Osteoblast (primary cell): ENCODE results near the gene EYS. TPM values are rescaled to one million over a fixed set of nuclear protein-coding genes. Genes with fewer than 3 reads are reported as not detected.
A peak's percentile ranks its signal among the peaks of the same experiment; 100 is the strongest.

Experiments used
- DNase-seq: peaks from one replicate; pipeline ENCODE4 v3.0.0; 2011; ENCODE audit warnings: low spot score, mixed read lengths; ENCODE audit not compliant: insufficient read length; ENCODE audit errors: missing footprints
- H2AFZ ChIP-seq: 2 replicates; pipeline ENCODE4 v1.6.0; 2011; ENCODE audit warnings: mild to moderate bottlenecking, low read length
- H3K27ac ChIP-seq: 2 replicates; pipeline ENCODE4 v1.5.1; 2011; ENCODE audit warnings: mild to moderate bottlenecking, low read depth, low read length, moderate library complexity
- H3K27me3 ChIP-seq: 2 replicates; pipeline ENCODE4 v1.6.0; 2012; ENCODE audit warnings: mild to moderate bottlenecking, control low read depth, inconsistent platforms, low read length, moderate library complexity; ENCODE audit not compliant: insufficient read depth
- H3K36me3 ChIP-seq: 2 replicates; pipeline ENCODE4 v1.5.1; 2011; ENCODE audit warnings: mild to moderate bottlenecking, low read length, control low read depth, moderate library complexity; ENCODE audit not compliant: insufficient read depth
- H3K4me1 ChIP-seq: 2 replicates; pipeline ENCODE4 v1.5.1; 2011; ENCODE audit warnings: mild to moderate bottlenecking, low read length, control low read depth, moderate library complexity; ENCODE audit not compliant: insufficient read depth
- H3K4me2 ChIP-seq: 2 replicates; pipeline ENCODE4 v1.6.0; 2011; ENCODE audit warnings: mild to moderate bottlenecking, low read length; ENCODE audit not compliant: insufficient read depth
- H3K4me3 ChIP-seq: fragments of 200-600 bp; sonication (generic); 3 replicates; pipeline ENCODE4 v1.5.1; 2012; ENCODE audit warnings: mild to moderate bottlenecking, low read length, inconsistent platforms; ENCODE audit not compliant: insufficient read depth
- H3K79me2 ChIP-seq: 2 replicates; pipeline ENCODE4 v1.6.0; 2012; ENCODE audit warnings: mild to moderate bottlenecking, low read length, control low read depth, inconsistent platforms; ENCODE audit not compliant: insufficient read depth
- H3K9me3 ChIP-seq: 2 replicates; pipeline ENCODE4 v1.5.1; 2011; ENCODE audit warnings: low read depth, low read length, control low read depth
- H4K20me1 ChIP-seq: 2 replicates; pipeline ENCODE4 v1.6.0; 2012; ENCODE audit warnings: mild to moderate bottlenecking, low read length, control low read depth; ENCODE audit not compliant: insufficient read depth
- total RNA-seq: library from RNA; depleted of rRNA; stranded (reverse); fragments of >200 nt; gene quantifications from 2 replicates; pipeline ENCODE4 v1.2.3, GENCODE V29; 2012
- TF ChIP-seq, protein P1 (sequence below): IDR thresholded peaks from 2 replicates; pipeline ENCODE4 v1.5.1; 2011; ENCODE audit warnings: mild to moderate bottlenecking, low read depth, low read length, moderate library complexity; ENCODE audit errors: extremely low read depth

The EYS gene
- total RNA-seq, 1 donor, result under 0.01 TPM

DNA sequence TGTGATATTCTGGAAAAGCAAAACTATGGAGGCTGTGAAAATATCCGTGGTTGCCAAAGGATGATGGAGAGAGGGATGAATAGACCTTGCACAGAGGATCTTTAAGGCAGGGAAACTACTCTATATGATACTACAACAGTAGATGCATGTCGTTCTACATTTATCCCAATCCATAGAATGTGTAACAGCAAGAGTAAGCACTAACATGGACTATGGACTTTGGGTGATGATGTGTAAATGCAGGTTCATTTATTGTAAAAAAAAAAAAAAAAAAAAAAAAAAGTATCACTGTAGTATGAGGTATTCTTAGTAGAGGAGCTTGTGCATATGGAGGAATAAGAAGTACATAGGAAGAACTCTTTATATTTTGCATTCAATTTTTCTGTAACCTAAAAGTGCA, 1563.9 kb downstream of the EYS start:
- no peaks in the 10 kb centered on the region for H3K36me3 ChIP-seq
- H3K79me2 ChIP-seq, result no peaks in the 10 kb centered on the region
- H3K4me1 ChIP-seq, result no peaks in the 10 kb centered on the region
- H3K27me3 ChIP-seq, result no peaks in the 10 kb centered on the region
- H3K27ac ChIP-seq, result no peak overlapping the region
- H3K4me3 ChIP-seq, result no peak overlapping the region
- no peak overlapping the region for H2AFZ ChIP-seq
- H3K9me3 ChIP-seq, result peaks cover 2% of the 10 kb centered on the region
- no peaks in the 10 kb centered on the region for H4K20me1 ChIP-seq
- DNase-seq, result no peak
- H3K4me2 ChIP-seq, result no peak overlapping the region
- TF ChIP-seq, protein P1, sequence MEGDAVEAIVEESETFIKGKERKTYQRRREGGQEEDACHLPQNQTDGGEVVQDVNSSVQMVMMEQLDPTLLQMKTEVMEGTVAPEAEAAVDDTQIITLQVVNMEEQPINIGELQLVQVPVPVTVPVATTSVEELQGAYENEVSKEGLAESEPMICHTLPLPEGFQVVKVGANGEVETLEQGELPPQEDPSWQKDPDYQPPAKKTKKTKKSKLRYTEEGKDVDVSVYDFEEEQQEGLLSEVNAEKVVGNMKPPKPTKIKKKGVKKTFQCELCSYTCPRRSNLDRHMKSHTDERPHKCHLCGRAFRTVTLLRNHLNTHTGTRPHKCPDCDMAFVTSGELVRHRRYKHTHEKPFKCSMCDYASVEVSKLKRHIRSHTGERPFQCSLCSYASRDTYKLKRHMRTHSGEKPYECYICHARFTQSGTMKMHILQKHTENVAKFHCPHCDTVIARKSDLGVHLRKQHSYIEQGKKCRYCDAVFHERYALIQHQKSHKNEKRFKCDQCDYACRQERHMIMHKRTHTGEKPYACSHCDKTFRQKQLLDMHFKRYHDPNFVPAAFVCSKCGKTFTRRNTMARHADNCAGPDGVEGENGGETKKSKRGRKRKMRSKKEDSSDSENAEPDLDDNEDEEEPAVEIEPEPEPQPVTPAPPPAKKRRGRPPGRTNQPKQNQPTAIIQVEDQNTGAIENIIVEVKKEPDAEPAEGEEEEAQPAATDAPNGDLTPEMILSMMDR, result no peak

DNA sequence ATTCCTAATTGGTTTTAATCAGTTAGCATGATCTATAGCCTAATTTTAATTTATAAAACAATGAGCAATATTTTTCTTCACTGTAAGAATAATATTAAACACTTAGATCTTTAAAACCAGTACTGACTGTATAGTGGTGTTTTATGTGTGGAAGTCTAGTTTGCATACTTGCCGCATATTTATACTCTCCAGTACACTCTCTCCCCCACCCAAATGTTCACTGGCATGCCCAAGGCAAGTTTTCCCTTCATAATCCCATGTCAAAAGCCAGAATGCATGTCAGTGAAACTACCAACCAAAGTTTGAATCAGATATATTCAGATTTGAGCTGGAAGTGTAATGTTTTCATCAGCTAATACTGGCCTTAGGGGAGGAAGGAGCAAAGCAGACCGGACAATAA, 1565.3 kb downstream of the EYS start:
- Histone ChIP-seq H4K20me1 (no peaks in the 10 kb centered on the region), H3K27me3 (no peaks in the 10 kb centered on the region), H3K4me2 (no peak overlapping the region), H3K4me1 (no peaks in the 10 kb centered on the region), H3K79me2 (no peaks in the 10 kb centered on the region), H2AFZ (no peak overlapping the region), H3K27ac (no peak overlapping the region), H3K9me3 (peaks cover 2% of the 10 kb centered on the region), H3K36me3 (no peaks in the 10 kb centered on the region), H3K4me3 (no peak overlapping the region)
- TF ChIP-seq, protein P1, result no peak
- no peak for DNase-seq

DNA sequence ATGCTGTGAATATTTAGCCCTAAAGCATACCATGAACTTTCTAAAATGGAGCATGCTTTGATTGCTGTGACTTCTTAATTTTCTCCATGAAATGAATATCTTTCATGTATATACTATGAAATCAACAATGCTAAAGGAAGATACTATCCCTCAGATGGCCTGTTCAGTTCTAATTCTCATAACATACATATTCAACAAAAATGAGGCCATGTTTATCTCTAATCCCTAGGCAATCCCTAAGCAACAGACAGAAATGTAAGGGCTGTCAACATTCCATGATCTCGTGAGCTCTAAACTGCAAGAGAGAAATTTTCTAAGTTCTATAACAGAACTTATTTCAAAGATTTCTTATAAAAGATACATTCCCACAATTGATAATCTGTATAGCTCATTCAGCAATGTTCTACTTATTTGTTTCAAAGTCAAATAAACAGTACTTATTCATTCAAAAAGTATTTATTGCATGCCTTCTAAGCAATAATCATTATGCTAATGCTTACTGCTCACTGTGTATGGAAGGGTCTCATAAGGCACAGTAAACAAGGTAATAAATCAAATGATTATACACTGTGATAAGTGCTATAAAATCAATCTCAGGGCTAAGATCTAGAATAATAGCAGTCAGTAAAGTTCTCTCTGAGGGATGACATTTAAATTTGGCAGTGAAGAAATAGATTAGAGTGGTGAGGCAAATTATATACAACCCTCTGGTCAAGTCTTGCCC, 1578.6 kb downstream of the EYS start:
- Histone ChIP-seq H3K4me3 (no peak overlapping the region), H3K27me3 (no peaks in the 10 kb centered on the region), H2AFZ (no peak overlapping the region), H4K20me1 (no peaks in the 10 kb centered on the region), H3K4me1 (no peaks in the 10 kb centered on the region), H3K9me3 (no peaks in the 10 kb centered on the region), H3K79me2 (no peaks in the 10 kb centered on the region), H3K4me2 (no peak overlapping the region), H3K36me3 (no peaks in the 10 kb centered on the region), H3K27ac (no peak overlapping the region)
- TF ChIP-seq, protein P1, result no peak
- peak; percentile 13 for DNase-seq

DNA sequence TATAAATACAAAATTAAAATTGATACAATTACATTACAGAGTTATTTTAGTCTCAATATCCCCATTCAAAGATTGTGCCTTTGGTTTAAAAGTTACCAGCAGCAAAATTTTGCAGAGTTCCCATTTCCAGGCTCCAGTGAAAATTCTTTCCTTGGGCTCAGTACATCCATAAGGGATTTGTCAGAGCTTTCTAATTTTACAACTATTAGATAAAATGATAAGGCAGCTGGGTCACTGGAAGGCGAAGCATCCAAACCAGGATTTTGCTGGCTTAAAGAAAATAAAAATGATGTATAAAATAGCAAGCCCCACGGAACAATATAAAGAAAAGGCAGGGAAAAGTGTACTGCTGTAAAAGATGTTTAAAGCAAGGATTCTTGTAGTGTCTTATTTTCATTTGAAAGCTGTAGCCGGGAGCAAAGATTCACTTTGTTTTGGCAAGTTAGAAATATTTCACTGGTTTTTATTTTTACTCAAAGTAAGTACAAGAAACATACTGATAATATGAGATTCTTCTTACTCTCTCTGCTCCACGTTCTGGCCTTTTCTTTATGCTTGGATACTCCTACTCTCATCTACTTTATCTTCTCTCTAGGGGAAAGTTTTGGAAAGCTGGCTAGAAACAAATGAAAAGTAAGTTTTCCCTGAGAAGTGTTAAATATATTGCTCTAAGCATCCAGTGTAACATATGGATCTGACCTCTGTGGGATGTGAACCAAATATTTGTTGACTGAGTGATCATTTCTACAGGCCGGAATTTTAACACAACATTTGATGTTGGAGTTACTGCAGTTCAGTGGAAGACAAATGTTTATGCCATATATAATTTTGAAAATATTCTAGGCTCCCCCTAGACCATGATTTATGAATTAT, 1583.0 kb downstream of the EYS start:
- H3K27ac ChIP-seq, result no peak overlapping the region
- no peaks in the 10 kb centered on the region for H4K20me1 ChIP-seq
- no peak overlapping the region for H3K4me2 ChIP-seq
- no peaks in the 10 kb centered on the region for H3K36me3 ChIP-seq
- no peaks in the 10 kb centered on the region for H3K79me2 ChIP-seq
- no peak overlapping the region for H2AFZ ChIP-seq
- H3K4me1 ChIP-seq, result no peaks in the 10 kb centered on the region
- DNase-seq, result no peak
- TF ChIP-seq, protein P1, result no peak
- no peaks in the 10 kb centered on the region for H3K9me3 ChIP-seq
- H3K4me3 ChIP-seq, result no peak overlapping the region
- H3K27me3 ChIP-seq, result no peaks in the 10 kb centered on the region
